Measurements from ENCODE around the gene ANAPC10. TPM values are rescaled to one million over a fixed set of nuclear protein-coding genes. Genes with fewer than 3 reads are reported as not detected.

Gene ANAPC10
- total RNA-seq, 3 donors from 2014 or later (not counting 1 experiment from before 2014, with no cell fraction given), result 27.9 to 37.7 (median 37.7) TPM

- intact Hi-C loops (cut with micrococcal nuclease), result no loop called here
- no peak for TF ChIP-seq CTCF (IDR thresholded peaks at IDR 0.05)
- peaks cover 11 to 22% of the 10 kb centered on the region in 2 donors for H3K9me3 Mint-ChIP-seq
- Histone ChIP-seq H3K4me1 (ENCODE audit: control insufficient read depth, insufficient read depth, low read length) (no peaks in the 10 kb centered on the region), H3K4me3 (ENCODE audit: low read length) (no peak overlapping the region), H3K27me3 (ENCODE audit: control insufficient read depth, insufficient read depth, low read length) (no peaks in the 10 kb centered on the region), H3K9me3 (ENCODE audit: control insufficient read depth, insufficient read depth, low read length) (peaks cover 8% of the 10 kb centered on the region), H3K36me3 (ENCODE audit: control insufficient read depth, insufficient read depth, low read length) (no peaks in the 10 kb centered on the region), H3K27ac (ENCODE audit: low read length) (no peak overlapping the region)
- H3K4me1 Mint-ChIP-seq, result no peaks in the 10 kb centered on the region
- ATAC-seq, result no peak
- DNase-seq, result no peak
- no peaks in the 10 kb centered on the region for H3K27me3 Mint-ChIP-seq (ENCODE audit: low read depth in 2 of 2)
- H3K27ac Mint-ChIP-seq, result no peak overlapping the region
- peaks cover 20% of the 10 kb centered on the region for H3K36me3 Mint-ChIP-seq
- no peak overlapping the region for H3K4me3 Mint-ChIP-seq
- WGBS (ENCODE audit: insufficient coverage), result 80% methylated on average over 3 of the region's 5 CpGs
Measured at GRCh38 chr4:144948421-144948820, 149.6 kb downstream of the ANAPC10 start.

- ATAC-seq (no peak), DNase-seq (no peak)
- H3K9me3 Mint-ChIP-seq, result peaks cover 7 to 19% of the 10 kb centered on the region in 2 donors
- Histone ChIP-seq H3K27ac (ENCODE audit: low read length) (no peak overlapping the region), H3K4me1 (ENCODE audit: control insufficient read depth, insufficient read depth, low read length) (no peaks in the 10 kb centered on the region), H3K27me3 (ENCODE audit: control insufficient read depth, insufficient read depth, low read length) (no peaks in the 10 kb centered on the region), H3K9me3 (ENCODE audit: control insufficient read depth, insufficient read depth, low read length) (peaks cover 8% of the 10 kb centered on the region), H3K36me3 (ENCODE audit: control insufficient read depth, insufficient read depth, low read length) (no peaks in the 10 kb centered on the region), H3K4me3 (ENCODE audit: low read length) (no peak overlapping the region)
- peaks cover 16% of the 10 kb centered on the region for H3K36me3 Mint-ChIP-seq
- no peak for TF ChIP-seq CTCF (IDR thresholded peaks at IDR 0.05)
- H3K27me3 Mint-ChIP-seq (ENCODE audit: low read depth in 2 of 2), result no peaks in the 10 kb centered on the region
- no peak overlapping the region for H3K4me3 Mint-ChIP-seq
- intact Hi-C loops (cut with micrococcal nuclease), result no loop called here
- H3K4me1 Mint-ChIP-seq, result no peaks in the 10 kb centered on the region
- H3K27ac Mint-ChIP-seq, result no peak overlapping the region
- WGBS (ENCODE audit: insufficient coverage), result 81% methylated on average over 2 of the region's 2 CpGs
Measured at GRCh38 chr4:144948009-144948408, 150.0 kb downstream of the ANAPC10 start.

Other genes starting within 250 kb of the ANAPC10 start
- gene ABCE1, start 115 bp upstream of the ANAPC10 start, total RNA-seq, result 10 to 100 TPM; 25.8 to 33.8 (median 31.7) TPM
- gene OTUD4, start 82.4 kb upstream of the ANAPC10 start, total RNA-seq, result 10 to 100 TPM; 60.0 to 73.3 (median 71.6) TPM